Right lobe of liver (tissue), 6 donors: ENCODE data around the gene DUSP5. TPM values are rescaled to one million over a fixed set of nuclear protein-coding genes. Genes with fewer than 3 reads are reported as not detected.

ENCODE experiments used
- ATAC-seq, 4 donors: fragments of 200-7000 bp; cut with Tn5 transposase; one replicate each; pipeline ENCODE4 v1.9.1; 2020; ENCODE audit warnings: mild to moderate bottlenecking in 4 of 4, moderate library complexity in 4 of 4
- DNase-seq, 3 donors: peaks; one replicate each; pipeline ENCODE4 v3.0.0-alpha.2; 2020
- H3K27ac ChIP-seq, 3 donors: fragments of 200-600 bp; one replicate each; pipeline ENCODE4 v1.8.0; 2022
- H3K27me3 ChIP-seq, 2 donors: fragments of 200-600 bp; one replicate each; pipeline ENCODE4 v1.8.0; 2022
- H3K36me3 ChIP-seq, 4 donors: fragments of 200-600 bp; sonication (generic) in 1 of 4; one replicate each; pipeline versions ENCODE4 v1.5.1 to v1.8.0; 2017 to 2022; ENCODE audit warnings: control low read depth in 1 of 4
- H3K4me1 ChIP-seq, 4 donors: fragments of 200-600 bp; sonication (generic) in 1 of 4; one replicate each; pipeline versions ENCODE4 v1.5.1 to v1.8.0; 2017 to 2022; ENCODE audit warnings: control low read depth in 1 of 4
- H3K4me3 ChIP-seq, 3 donors: fragments of 200-600 bp; one replicate each; pipeline ENCODE4 v1.8.0; 2022
- H3K9me3 ChIP-seq, 4 donors: fragments of 200-600 bp; sonication (generic) in 1 of 4; one replicate each; pipeline versions ENCODE4 v1.5.1 to v1.8.0; 2017 to 2022; ENCODE audit warnings: control low read depth in 1 of 4
- CTCF ChIP-seq, 4 donors: fragments of 200-600 bp in 3 of 4; fragments of 450-650 bp in 1 of 4; IDR thresholded peaks; one replicate each; pipeline versions ENCODE4 v1.5.1 to v1.8.0; 2016 to 2022; ENCODE audit warnings: antibody characterized with exemption in 4 of 4, mild to moderate bottlenecking in 2 of 4
- POLR2A ChIP-seq: fragments of 450-650 bp; IDR thresholded peaks from one replicate; pipeline ENCODE4 v1.6.1; 2017; ENCODE audit warnings: antibody characterized with exemption, mild to moderate bottlenecking
- WGBS: methylation state at CpG from one replicate; pipeline ENCODE4 v1.1.6; 2018; ENCODE audit warnings: low coverage, low lambda C conversion rate; ENCODE audit not compliant: insufficient coverage; ENCODE audit errors: missing lambda C conversion rate; 5-methylcytosine and 5-hydroxymethylcytosine counted together
- intact Hi-C, 2 donors: fragments of 100-400 bp; cut with DNase I; formaldehyde crosslinking; loops; one replicate each; pipeline versions ENCODE4 v1.11.2 to v1.14.1; 2022
- total RNA-seq, 6 experiments: library from RNA; depleted of rRNA in 2 of 6; stranded (reverse); fragments of >200 nt in 2 of 6; fragmentation: NEBNext Ultra II Directional in 3 of 6; extraction: Animal tissue kit (Norgen Biotek cat#: 25700) in 3 of 6; gene quantifications; one replicate each; pipeline versions ENCODE4 v1.1.0 to v1.2.4, GENCODE V29; 2016 to 2023
- donor health status: DM: no; HTN: yes; CAD: no.
- donor health status: DM: no; HTN: no; CAD: no.
- donor health status: DM: no; HTN: no; CAD: no.
- donor health status: DM: no; HTN: yes; CAD: no.
- donor health status: DM: no; HTN: yes; CAD: no.

DUSP5 gene
- total RNA-seq, 6 experiments from 2014 or later: 2.3 to 47.7 (median 10.8) TPM

DNA sequence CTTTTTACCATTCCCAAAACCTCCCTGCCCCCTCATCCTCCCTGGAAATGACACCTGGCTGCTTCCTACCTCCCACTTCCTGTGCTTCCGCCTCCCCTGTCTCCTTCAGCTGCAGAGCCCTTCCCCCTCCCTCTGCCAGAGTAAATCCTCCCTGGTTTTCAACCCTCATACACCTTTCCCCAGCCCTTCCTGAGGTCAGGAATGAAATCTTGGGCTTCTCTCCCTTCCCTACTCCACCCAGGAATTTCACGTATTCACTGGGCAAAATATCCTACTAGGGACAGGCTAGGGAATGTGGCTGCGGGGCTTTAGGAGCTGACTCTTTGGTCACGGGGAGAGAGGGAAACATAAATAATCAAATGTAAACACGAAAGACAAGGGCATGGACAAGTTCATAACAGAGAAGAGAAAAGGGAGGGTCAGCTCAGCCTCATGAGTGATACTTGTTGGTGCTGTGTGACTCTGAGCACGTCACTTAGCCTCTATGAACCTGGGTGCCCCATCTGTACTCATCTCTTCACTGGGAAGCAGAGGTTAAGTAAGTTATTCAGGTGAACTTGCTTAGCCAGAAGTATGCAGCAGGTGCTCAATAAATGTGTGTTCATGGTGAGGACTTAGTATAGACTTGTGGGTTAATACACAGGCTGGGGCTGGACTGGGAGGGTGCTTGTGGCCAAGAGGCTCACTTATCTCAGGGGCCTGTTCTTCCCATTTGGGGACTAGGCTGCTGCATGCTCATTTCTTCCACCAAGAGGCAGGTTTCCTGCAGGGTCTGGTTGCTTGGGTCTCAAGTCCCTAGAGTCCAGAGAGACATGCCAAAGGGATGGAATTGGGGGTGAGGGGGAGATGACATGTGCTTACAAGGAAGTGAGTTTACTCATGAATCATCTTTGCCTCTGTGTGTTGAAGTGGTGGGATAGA lies 10.0 kb upstream of the DUSP5 start:
- no peak for ATAC-seq
- DNase-seq: no peak
- H3K36me3 ChIP-seq: no peaks in the 10 kb centered on the region
- intact Hi-C loops: no loop called here
- no peak for TF ChIP-seq POLR2A
- TF ChIP-seq CTCF (IDR thresholded peaks at IDR 0.05): no peak
- no peak overlapping the region for H3K4me3 ChIP-seq
- no peaks in the 10 kb centered on the region for H3K9me3 ChIP-seq
- H3K27ac ChIP-seq: no peak overlapping the region
- H3K4me1 ChIP-seq: no peaks in the 10 kb centered on the region
- no peaks in the 10 kb centered on the region for H3K27me3 ChIP-seq
- WGBS: 82% methylated on average over 6 of the region's 6 CpGs

- ATAC-seq (no peak), DNase-seq (no peak)
- Histone ChIP-seq H3K4me3 (no peak overlapping the region), H3K9me3 (no peaks in the 10 kb centered on the region), H3K36me3 (no peaks in the 10 kb centered on the region), H3K27ac (no peak overlapping the region), H3K4me1 (no peaks in the 10 kb centered on the region), H3K27me3 (no peaks in the 10 kb centered on the region)
- no peak for TF ChIP-seq POLR2A
- no peak for TF ChIP-seq CTCF (IDR thresholded peaks at IDR 0.05)
- 83% methylated on average over 1 of the region's 4 CpGs for WGBS
- intact Hi-C loops: no loop called here
Measured at GRCh38 chr10:110488332-110488681, 9.4 kb upstream of the DUSP5 start.

DNA sequence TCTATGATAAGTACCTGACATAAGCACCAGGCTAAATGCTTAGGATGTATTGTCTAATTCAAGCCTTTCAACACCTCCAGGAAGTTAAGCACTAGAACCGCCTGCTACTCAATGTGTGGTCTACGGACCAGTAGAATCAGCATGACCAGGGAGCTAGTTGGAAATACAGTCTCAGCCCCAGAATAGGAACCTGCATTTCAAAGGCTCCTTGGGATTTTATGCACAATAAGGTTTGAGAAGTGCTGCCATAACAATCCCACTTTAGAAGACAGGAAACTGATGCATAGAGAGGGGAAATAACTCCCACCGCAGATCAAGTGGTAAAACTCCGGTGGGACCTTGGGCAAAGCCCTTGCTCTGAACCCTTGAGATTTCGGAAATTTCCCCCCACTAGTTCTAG lies 8.8 kb upstream of the DUSP5 start:
- no peaks in the 10 kb centered on the region for H3K27me3 ChIP-seq
- no peak for TF ChIP-seq POLR2A
- TF ChIP-seq CTCF (IDR thresholded peaks at IDR 0.05): no peak
- no peak overlapping the region for H3K27ac ChIP-seq
- 87% methylated on average over 5 of the region's 5 CpGs for WGBS
- no peaks in the 10 kb centered on the region for H3K4me1 ChIP-seq
- DNase-seq: no peak
- intact Hi-C loops: no loop called here
- ATAC-seq: no peak
- no peaks in the 10 kb centered on the region for H3K36me3 ChIP-seq
- H3K9me3 ChIP-seq: no peaks in the 10 kb centered on the region
- no peak overlapping the region for H3K4me3 ChIP-seq

- Histone ChIP-seq H3K4me3 (no peak overlapping the region), H3K36me3 (no peaks in the 10 kb centered on the region), H3K27ac (no peak overlapping the region), H3K9me3 (no peaks in the 10 kb centered on the region), H3K27me3 (no peaks in the 10 kb centered on the region), H3K4me1 (no peaks in the 10 kb centered on the region)
- DNase-seq (no peak), ATAC-seq (no peak)
- 63% methylated on average over 2 of the region's 4 CpGs for WGBS
- TF ChIP-seq POLR2A (no peak), CTCF (IDR thresholded peaks at IDR 0.05) (no peak)
- intact Hi-C loops: no loop called here
Measured at GRCh38 chr10:110490640-110491039, 7.1 kb upstream of the DUSP5 start.
